K562 (cell line): Measurements from ENCODE around the gene SNX18. TPM values are rescaled to one million over a fixed set of nuclear protein-coding genes. Genes with fewer than 3 reads are reported as not detected.

Source experiments
- CBFA2T3 ChIP-seq: fragments of 450-650 bp; IDR thresholded peaks from 2 replicates; pipeline ENCODE4 v1.6.1; 2017
- CBFB ChIP-seq: sonication (generic); formaldehyde crosslinking; IDR thresholded peaks from 2 replicates; pipeline ENCODE4 v1.4.0; 2020; ENCODE audit warnings: mild to moderate bottlenecking, missing genetic modification reagents
- POLR3A ChIP-seq: IDR thresholded peaks from 2 replicates; pipeline ENCODE4 v1.6.1; 2011; ENCODE audit warnings: borderline replicate concordance, mild to moderate bottlenecking, moderate library complexity; ENCODE audit not compliant: insufficient read length, insufficient read depth; ENCODE audit errors: extremely low read depth
- SP2 ChIP-seq: IDR thresholded peaks from 2 replicates; pipeline ENCODE4 v1.6.1; 2011; ENCODE audit warnings: mild to moderate bottlenecking, low read depth, low read length, moderate library complexity; ENCODE audit not compliant: poor library complexity, severe bottlenecking; ENCODE audit errors: extremely low read depth
- STAT5A ChIP-seq: IDR thresholded peaks from 2 replicates; pipeline ENCODE4 v1.6.1; 2012; ENCODE audit warnings: low read length, inconsistent platforms, borderline replicate concordance
- THRAP3 ChIP-seq: fragments of 450-650 bp; IDR thresholded peaks from 2 replicates; pipeline ENCODE4 v1.6.1; 2016; ENCODE audit warnings: mild to moderate bottlenecking, inconsistent platforms, borderline replicate concordance
- YY1 ChIP-seq, 3 experiments: IDR thresholded peaks; 2 replicates each; pipeline ENCODE4 v1.6.1; 2011; ENCODE audit warnings: low read length in 2 of 3, mild to moderate bottlenecking in 2 of 3, moderate library complexity in 2 of 3, borderline replicate concordance in 1 of 3, control low read depth in 1 of 3, low read depth in 1 of 3; ENCODE audit not compliant: insufficient read depth in 3 of 3, insufficient replicate concordance in 2 of 3, control insufficient read depth in 1 of 3, insufficient read length in 1 of 3; ENCODE audit errors: extremely low read depth in 1 of 3
- ZNF184 ChIP-seq: sonication (generic); formaldehyde crosslinking; IDR thresholded peaks from 2 replicates; pipeline ENCODE4 v1.5.0; 2020; ENCODE audit warnings: missing genetic modification reagents
- polyA plus RNA-seq, 8 experiments: library from polyadenylated mRNA; depleted of rRNA in 4 of 8; stranded (reverse) in 5 of 8; unstranded in 3 of 8; fragments of >200 nt; fragmentation: Nextera tagmentation in 2 of 8; fragmentation: Illumina TruSeq in 1 of 8; extraction: Ambion mirVana in 2 of 8; extraction: Trizol in 1 of 8; gene quantifications; 2 replicates each; pipeline versions ENCODE4 v1.2.1 to v1.2.3, GENCODE V29; 2011 to 2014; ENCODE audit warnings: inconsistent platforms in 1 of 8, missing spikeins in 1 of 8
- total RNA-seq, 7 experiments: library from RNA; depleted of rRNA in 6 of 7; stranded (reverse); fragments of >200 nt in 6 of 7; fragmentation: Illumina TruSeq in 2 of 7; extraction: Trizol in 2 of 7; gene quantifications; 2 replicates each; pipeline versions ENCODE4 v1.2.1 to v1.2.3, GENCODE V29; 2011 to 2021; ENCODE audit warnings: low replicate concordance in 1 of 7
- TF ChIP-seq, protein P1 (sequence below): fragments of 200-800 bp; sonication (Bioruptor generic); IDR thresholded peaks from 2 replicates; pipeline ENCODE4 v1.6.1; 2017; ENCODE audit warnings: missing genetic modification characterization, missing compliant biosample characterization
- TF ChIP-seq, protein P2 (sequence below): fragments of 450-650 bp; IDR thresholded peaks from 2 replicates; pipeline ENCODE4 v1.6.1; 2016; ENCODE audit warnings: missing biosample characterization, missing genetic modification characterization
- TF ChIP-seq, protein P3 (sequence below): fragments of 250-450 bp; sonication (Bioruptor Pico); IDR thresholded peaks from 2 replicates; pipeline ENCODE4 v1.8.0; 2021; ENCODE audit warnings: moderate library complexity, mild to moderate bottlenecking, inconsistent platforms
- TF ChIP-seq, protein P4 (sequence below): fragments of 450-650 bp; formaldehyde crosslinking; IDR thresholded peaks from 2 replicates; pipeline ENCODE4 v1.4.0; 2022; ENCODE audit warnings: mild to moderate bottlenecking, moderate library complexity
- TF ChIP-seq, protein P5 (sequence below): IDR thresholded peaks from 2 replicates; pipeline ENCODE4 v1.6.1; 2011; ENCODE audit warnings: borderline replicate concordance, low read depth, mild to moderate bottlenecking, moderate library complexity, low read length; ENCODE audit not compliant: insufficient read depth, poor library complexity, severe bottlenecking

The SNX18 gene
- total and polyA plus RNA-seq, 9 of the 15 experiments (the other 6 are each of a cell fraction or from before 2014, with no cell fraction given) = 2.3 to 8.8 (median 6.0) TPM

DNA sequence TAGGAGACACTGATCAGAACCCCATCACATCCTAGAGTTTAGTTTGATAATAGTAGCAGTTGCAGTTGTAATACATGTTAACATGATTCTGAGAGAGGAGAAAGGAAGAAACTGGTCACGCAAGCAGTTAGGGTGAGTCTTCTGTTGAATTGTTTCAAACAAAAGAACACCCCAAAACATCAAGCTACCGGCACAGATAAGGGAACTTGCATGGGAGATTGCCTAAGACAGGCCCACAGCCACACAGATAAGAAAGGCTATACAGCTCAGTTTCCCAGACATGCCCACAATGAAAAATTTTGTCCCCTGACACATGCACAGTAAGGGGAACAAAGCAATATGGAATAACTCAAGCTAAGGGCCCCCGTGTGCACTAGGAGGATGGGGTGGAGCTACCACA is 46.2 kb upstream of the SNX18 start (continued):
- no peak for TF ChIP-seq CBFB (CRISPR knock-in tag)
- TF ChIP-seq CBFA2T3 = peak; percentile 47
- TF ChIP-seq, protein P1, sequence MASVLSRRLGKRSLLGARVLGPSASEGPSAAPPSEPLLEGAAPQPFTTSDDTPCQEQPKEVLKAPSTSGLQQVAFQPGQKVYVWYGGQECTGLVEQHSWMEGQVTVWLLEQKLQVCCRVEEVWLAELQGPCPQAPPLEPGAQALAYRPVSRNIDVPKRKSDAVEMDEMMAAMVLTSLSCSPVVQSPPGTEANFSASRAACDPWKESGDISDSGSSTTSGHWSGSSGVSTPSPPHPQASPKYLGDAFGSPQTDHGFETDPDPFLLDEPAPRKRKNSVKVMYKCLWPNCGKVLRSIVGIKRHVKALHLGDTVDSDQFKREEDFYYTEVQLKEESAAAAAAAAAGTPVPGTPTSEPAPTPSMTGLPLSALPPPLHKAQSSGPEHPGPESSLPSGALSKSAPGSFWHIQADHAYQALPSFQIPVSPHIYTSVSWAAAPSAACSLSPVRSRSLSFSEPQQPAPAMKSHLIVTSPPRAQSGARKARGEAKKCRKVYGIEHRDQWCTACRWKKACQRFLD = no peak
- TF ChIP-seq, protein P2, sequence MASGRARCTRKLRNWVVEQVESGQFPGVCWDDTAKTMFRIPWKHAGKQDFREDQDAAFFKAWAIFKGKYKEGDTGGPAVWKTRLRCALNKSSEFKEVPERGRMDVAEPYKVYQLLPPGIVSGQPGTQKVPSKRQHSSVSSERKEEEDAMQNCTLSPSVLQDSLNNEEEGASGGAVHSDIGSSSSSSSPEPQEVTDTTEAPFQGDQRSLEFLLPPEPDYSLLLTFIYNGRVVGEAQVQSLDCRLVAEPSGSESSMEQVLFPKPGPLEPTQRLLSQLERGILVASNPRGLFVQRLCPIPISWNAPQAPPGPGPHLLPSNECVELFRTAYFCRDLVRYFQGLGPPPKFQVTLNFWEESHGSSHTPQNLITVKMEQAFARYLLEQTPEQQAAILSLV (tag) = no peak
- TF ChIP-seq, protein P3, sequence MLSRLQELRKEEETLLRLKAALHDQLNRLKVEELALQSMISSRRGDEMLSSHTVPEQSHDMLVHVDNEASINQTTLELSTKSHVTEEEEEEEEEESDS (CRISPR knock-in tag) = no peak
- TF ChIP-seq ZNF184 (CRISPR knock-in tag) = no peak
- TF ChIP-seq THRAP3 = no peak
- TF ChIP-seq, protein P4, sequence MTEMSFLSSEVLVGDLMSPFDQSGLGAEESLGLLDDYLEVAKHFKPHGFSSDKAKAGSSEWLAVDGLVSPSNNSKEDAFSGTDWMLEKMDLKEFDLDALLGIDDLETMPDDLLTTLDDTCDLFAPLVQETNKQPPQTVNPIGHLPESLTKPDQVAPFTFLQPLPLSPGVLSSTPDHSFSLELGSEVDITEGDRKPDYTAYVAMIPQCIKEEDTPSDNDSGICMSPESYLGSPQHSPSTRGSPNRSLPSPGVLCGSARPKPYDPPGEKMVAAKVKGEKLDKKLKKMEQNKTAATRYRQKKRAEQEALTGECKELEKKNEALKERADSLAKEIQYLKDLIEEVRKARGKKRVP (CRISPR knock-in tag) = no peak
- no peak for TF ChIP-seq POLR3A
- TF ChIP-seq SP2 = no peak
- no peak for TF ChIP-seq STAT5A
- TF ChIP-seq, protein P5, sequence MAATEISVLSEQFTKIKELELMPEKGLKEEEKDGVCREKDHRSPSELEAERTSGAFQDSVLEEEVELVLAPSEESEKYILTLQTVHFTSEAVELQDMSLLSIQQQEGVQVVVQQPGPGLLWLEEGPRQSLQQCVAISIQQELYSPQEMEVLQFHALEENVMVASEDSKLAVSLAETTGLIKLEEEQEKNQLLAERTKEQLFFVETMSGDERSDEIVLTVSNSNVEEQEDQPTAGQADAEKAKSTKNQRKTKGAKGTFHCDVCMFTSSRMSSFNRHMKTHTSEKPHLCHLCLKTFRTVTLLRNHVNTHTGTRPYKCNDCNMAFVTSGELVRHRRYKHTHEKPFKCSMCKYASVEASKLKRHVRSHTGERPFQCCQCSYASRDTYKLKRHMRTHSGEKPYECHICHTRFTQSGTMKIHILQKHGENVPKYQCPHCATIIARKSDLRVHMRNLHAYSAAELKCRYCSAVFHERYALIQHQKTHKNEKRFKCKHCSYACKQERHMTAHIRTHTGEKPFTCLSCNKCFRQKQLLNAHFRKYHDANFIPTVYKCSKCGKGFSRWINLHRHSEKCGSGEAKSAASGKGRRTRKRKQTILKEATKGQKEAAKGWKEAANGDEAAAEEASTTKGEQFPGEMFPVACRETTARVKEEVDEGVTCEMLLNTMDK = no peak
- no peak for TF ChIP-seq YY1 (IDR thresholded peaks at IDR 0.05; ENCODE audit: borderline replicate concordance in 1 of 3, control insufficient read depth in 1 of 3, extremely low read depth in 1 of 3, insufficient read depth in 3 of 3, insufficient read length in 1 of 3, insufficient replicate concordance in 2 of 3, low read depth in 1 of 3, low read length in 2 of 3)
